Kidney glomerular epithelial cell (primary cell): Measurements from ENCODE around the gene DDX10.

Source experiments
- DNase-seq: peaks from one replicate; lab custom pipeline; 2025; lab: John Stamatoyannopoulos, UW

Gene DDX10

GRCh38 chr11:108906826-108907225 is 242.0 kb downstream of the DDX10 start:
- DNase-seq: no peak

- DNase-seq: no peak
Measured at GRCh38 chr11:108909041-108909440, 244.2 kb downstream of the DDX10 start.

GRCh38 chr11:108909921-108910320 is 245.1 kb downstream of the DDX10 start:
- no peak for DNase-seq

- DNase-seq: peak; percentile 5
Measured at GRCh38 chr11:108912581-108912980, 247.7 kb downstream of the DDX10 start.

GRCh38 chr11:108913204-108913603 is 248.3 kb downstream of the DDX10 start:
- no peak for DNase-seq

- DNase-seq: no peak
Measured at GRCh38 chr11:108914211-108914610, 249.3 kb downstream of the DDX10 start.

- DNase-seq: no peak
Measured at GRCh38 chr11:108914981-108915380, 250.1 kb downstream of the DDX10 start.

GRCh38 chr11:108915666-108916065 is 250.8 kb downstream of the DDX10 start:
- no peak for DNase-seq

GRCh38 chr11:108916290-108916689 is 251.4 kb downstream of the DDX10 start:
- DNase-seq: no peak

GRCh38 chr11:108916935-108917334 is 252.1 kb downstream of the DDX10 start:
- DNase-seq: no peak

- no peak for DNase-seq
Measured at GRCh38 chr11:108921211-108921610, 256.3 kb downstream of the DDX10 start.

- no peak for DNase-seq
Measured at GRCh38 chr11:108922241-108922640, 257.4 kb downstream of the DDX10 start.

- no peak for DNase-seq
Measured at GRCh38 chr11:108923413-108923812, 258.5 kb downstream of the DDX10 start.

GRCh38 chr11:108926171-108926840 is 261.4 kb downstream of the DDX10 start:
- no peak for DNase-seq

GRCh38 chr11:108926841-108927577 is 262.1 kb downstream of the DDX10 start:
- DNase-seq: no peak

GRCh38 chr11:108927791-108928545 is 263.1 kb downstream of the DDX10 start:
- DNase-seq: no peak

GRCh38 chr11:108929241-108929640 is 264.4 kb downstream of the DDX10 start:
- peak; percentile 87 for DNase-seq

- no peak for DNase-seq
Measured at GRCh38 chr11:108931168-108931567, 266.3 kb downstream of the DDX10 start.

- DNase-seq: no peak
Measured at GRCh38 chr11:108933630-108934029, 268.8 kb downstream of the DDX10 start.

GRCh38 chr11:108934289-108934688 is 269.4 kb downstream of the DDX10 start:
- no peak for DNase-seq

GRCh38 chr11:108934696-108935095 is 269.8 kb downstream of the DDX10 start:
- DNase-seq: no peak

- DNase-seq: no peak
Measured at GRCh38 chr11:108937746-108938145, 272.9 kb downstream of the DDX10 start.

- DNase-seq: no peak
Measured at GRCh38 chr11:108938604-108939003, 273.7 kb downstream of the DDX10 start.
